Breast epithelium (tissue), 4 donors: ENCODE measurements around the gene ESM1. TPM values are rescaled to one million over a fixed set of nuclear protein-coding genes. Genes with fewer than 3 reads are reported as not detected.

Experiments used
- DNase-seq, 2 donors: peaks; one replicate each; pipeline ENCODE4 v3.0.0-alpha.2; 2019; ENCODE audit warnings: low spot score in 2 of 2
- H3K27ac ChIP-seq, 2 donors: fragments of 200-600 bp; sonication (generic) in 1 of 2; one replicate each; pipeline ENCODE4 v1.5.1; 2016 to 2019; ENCODE audit warnings: mild to moderate bottlenecking in 1 of 2
- H3K27me3 ChIP-seq, 2 donors: fragments of 200-600 bp; sonication (generic) in 1 of 2; one replicate each; pipeline versions ENCODE4 v1.5.1 to v1.6.0; 2017 to 2019; ENCODE audit warnings: control low read depth in 1 of 2, mild to moderate bottlenecking in 1 of 2
- H3K36me3 ChIP-seq: fragments of 200-600 bp; one replicate; pipeline ENCODE4 v1.5.1; 2019
- H3K4me1 ChIP-seq, 2 donors: fragments of 200-600 bp; sonication (generic); one replicate each; pipeline ENCODE4 v1.5.1; 2016 to 2019; ENCODE audit warnings: control low read depth in 1 of 2
- H3K4me3 ChIP-seq, 3 donors: fragments of 200-600 bp; sonication (generic); 1 replicate in 2 of 3; 2 replicates in 1 of 3; pipeline ENCODE4 v1.5.1; 2016 to 2019; ENCODE audit warnings: mild to moderate bottlenecking in 3 of 3, moderate library complexity in 2 of 3
- H3K9me3 ChIP-seq, 2 donors: fragments of 200-600 bp; sonication (generic) in 1 of 2; one replicate each; pipeline ENCODE4 v1.5.1; 2016 to 2019; ENCODE audit warnings: control low read depth in 1 of 2
- POLR2A ChIP-seq: fragments of 450-650 bp; IDR thresholded peaks from one replicate; pipeline ENCODE4 v1.6.1; 2016; ENCODE audit warnings: antibody characterized with exemption, mild to moderate bottlenecking, moderate library complexity
- POLR2AphosphoS5 ChIP-seq, 3 donors: sonication (generic); formaldehyde crosslinking; IDR thresholded peaks; one replicate each; pipeline ENCODE4 v1.6.1; 2017; ENCODE audit warnings: antibody characterized with exemption in 3 of 3
- intact Hi-C: fragments of 100-400 bp; cut with DNase I; formaldehyde crosslinking; loops from one replicate; pipeline ENCODE4 v1.15.1; 2023; ENCODE audit warnings: low total_unique reads
- total RNA-seq, 3 donors: library from RNA; depleted of rRNA; stranded (reverse); fragments of >200 nt; gene quantifications; one replicate each; pipeline ENCODE4 v1.1.0, GENCODE V29; 2016
- TF ChIP-seq, protein P1 (sequence below), 3 donors: fragments of 450-650 bp; IDR thresholded peaks; one replicate each; pipeline ENCODE4 v1.5.1; 2016 to 2017; ENCODE audit warnings: antibody characterized with exemption in 3 of 3, mild to moderate bottlenecking in 3 of 3, moderate library complexity in 3 of 3

The ESM1 gene
- total RNA-seq, 3 donors from 2014 or later: 0.48 TPM; not detected in 2

DNA sequence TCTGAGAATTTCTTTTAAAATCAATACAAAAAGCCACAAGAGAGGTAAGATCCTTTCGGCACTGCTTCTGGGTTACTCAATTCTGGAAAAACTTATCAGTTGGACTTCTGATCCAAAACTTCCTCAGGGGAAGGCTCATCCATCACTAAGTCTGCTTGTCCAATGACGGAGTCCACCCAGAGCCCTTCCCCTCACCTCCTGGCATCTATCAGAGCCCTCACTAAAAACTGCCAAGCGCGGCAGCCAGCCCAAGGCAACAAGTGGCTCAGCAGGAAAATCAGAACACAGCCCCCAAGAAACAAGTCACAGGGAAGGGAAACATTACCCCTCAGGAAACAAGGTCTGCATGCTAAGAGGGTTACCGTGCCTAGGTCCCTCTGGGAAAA is 869 bp upstream of the ESM1 start:
- no peaks in the 10 kb centered on the region for H3K4me1 ChIP-seq
- no peak overlapping the region for H3K27ac ChIP-seq
- no peaks in the 10 kb centered on the region for H3K36me3 ChIP-seq
- TF ChIP-seq POLR2A (no peak), POLR2AphosphoS5 (IDR thresholded peaks at IDR 0.05) (no peak)
- TF ChIP-seq, protein P1, sequence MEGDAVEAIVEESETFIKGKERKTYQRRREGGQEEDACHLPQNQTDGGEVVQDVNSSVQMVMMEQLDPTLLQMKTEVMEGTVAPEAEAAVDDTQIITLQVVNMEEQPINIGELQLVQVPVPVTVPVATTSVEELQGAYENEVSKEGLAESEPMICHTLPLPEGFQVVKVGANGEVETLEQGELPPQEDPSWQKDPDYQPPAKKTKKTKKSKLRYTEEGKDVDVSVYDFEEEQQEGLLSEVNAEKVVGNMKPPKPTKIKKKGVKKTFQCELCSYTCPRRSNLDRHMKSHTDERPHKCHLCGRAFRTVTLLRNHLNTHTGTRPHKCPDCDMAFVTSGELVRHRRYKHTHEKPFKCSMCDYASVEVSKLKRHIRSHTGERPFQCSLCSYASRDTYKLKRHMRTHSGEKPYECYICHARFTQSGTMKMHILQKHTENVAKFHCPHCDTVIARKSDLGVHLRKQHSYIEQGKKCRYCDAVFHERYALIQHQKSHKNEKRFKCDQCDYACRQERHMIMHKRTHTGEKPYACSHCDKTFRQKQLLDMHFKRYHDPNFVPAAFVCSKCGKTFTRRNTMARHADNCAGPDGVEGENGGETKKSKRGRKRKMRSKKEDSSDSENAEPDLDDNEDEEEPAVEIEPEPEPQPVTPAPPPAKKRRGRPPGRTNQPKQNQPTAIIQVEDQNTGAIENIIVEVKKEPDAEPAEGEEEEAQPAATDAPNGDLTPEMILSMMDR (IDR thresholded peaks at IDR 0.05): no peak
- H3K9me3 ChIP-seq: no peaks in the 10 kb centered on the region
- DNase-seq: no peak
- no peak overlapping the region for H3K4me3 ChIP-seq
- intact Hi-C loops: no loop called here
- H3K27me3 ChIP-seq: peaks cover 0 to 30% of the 10 kb centered on the region in 2 donors

DNA sequence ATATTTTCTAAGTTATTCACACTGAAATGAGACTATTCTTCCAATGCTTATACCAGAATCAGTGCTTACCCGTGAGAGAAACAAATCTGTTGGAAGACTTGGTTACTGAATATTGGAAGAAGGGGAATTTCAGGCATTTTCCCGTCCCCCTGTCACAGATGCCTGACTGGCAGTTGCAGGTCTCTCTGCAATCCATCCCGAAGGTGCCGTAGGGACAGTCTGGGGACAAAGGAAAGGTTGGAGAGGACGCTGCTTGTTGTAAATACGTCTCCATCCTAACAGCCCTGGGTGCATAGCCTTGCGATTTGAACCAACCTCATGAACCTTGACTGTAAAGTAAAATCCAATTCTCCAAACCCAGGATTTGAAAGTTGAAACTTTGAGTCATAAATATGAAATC is 3.5 kb downstream of the ESM1 start:
- Histone ChIP-seq H3K36me3 (no peaks in the 10 kb centered on the region), H3K9me3 (no peaks in the 10 kb centered on the region), H3K4me3 (no peak overlapping the region), H3K4me1 (no peaks in the 10 kb centered on the region), H3K27me3 (peaks cover 0 to 30% of the 10 kb centered on the region in 2 donors), H3K27ac (no peak overlapping the region)
- no peak for DNase-seq
- TF ChIP-seq, protein P1 (IDR thresholded peaks at IDR 0.05): no peak
- TF ChIP-seq POLR2AphosphoS5 (IDR thresholded peaks at IDR 0.05) (no peak), POLR2A (no peak)
- intact Hi-C loops: no loop called here

DNA sequence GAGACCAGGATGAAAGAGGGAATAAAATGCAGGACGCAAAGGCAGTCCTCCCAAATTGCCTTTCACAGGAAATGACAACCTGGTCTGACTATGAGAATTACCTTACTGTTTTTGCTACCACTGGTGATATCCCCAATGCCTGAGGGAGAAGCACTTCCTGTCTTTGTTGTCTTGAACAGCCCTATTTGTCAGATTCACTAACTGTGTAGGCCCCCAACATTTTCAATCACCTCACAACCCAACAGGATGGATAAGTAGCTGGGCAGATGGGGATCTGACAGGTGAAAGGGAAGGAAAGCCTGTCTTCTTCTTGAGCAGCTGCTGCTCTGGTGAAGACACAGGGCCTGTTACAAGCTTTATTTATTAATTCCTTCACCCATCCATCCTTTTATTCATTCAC is 9.7 kb downstream of the ESM1 start:
- no peak for DNase-seq
- Histone ChIP-seq H3K27ac (no peak overlapping the region), H3K9me3 (no peaks in the 10 kb centered on the region), H3K27me3 (no peaks in the 10 kb centered on the region), H3K36me3 (no peaks in the 10 kb centered on the region), H3K4me1 (no peaks in the 10 kb centered on the region), H3K4me3 (no peak overlapping the region)
- intact Hi-C loops: no loop called here
- no peak for TF ChIP-seq POLR2A
- TF ChIP-seq POLR2AphosphoS5 (IDR thresholded peaks at IDR 0.05): no peak
- TF ChIP-seq, protein P1 (IDR thresholded peaks at IDR 0.05): no peak

DNA sequence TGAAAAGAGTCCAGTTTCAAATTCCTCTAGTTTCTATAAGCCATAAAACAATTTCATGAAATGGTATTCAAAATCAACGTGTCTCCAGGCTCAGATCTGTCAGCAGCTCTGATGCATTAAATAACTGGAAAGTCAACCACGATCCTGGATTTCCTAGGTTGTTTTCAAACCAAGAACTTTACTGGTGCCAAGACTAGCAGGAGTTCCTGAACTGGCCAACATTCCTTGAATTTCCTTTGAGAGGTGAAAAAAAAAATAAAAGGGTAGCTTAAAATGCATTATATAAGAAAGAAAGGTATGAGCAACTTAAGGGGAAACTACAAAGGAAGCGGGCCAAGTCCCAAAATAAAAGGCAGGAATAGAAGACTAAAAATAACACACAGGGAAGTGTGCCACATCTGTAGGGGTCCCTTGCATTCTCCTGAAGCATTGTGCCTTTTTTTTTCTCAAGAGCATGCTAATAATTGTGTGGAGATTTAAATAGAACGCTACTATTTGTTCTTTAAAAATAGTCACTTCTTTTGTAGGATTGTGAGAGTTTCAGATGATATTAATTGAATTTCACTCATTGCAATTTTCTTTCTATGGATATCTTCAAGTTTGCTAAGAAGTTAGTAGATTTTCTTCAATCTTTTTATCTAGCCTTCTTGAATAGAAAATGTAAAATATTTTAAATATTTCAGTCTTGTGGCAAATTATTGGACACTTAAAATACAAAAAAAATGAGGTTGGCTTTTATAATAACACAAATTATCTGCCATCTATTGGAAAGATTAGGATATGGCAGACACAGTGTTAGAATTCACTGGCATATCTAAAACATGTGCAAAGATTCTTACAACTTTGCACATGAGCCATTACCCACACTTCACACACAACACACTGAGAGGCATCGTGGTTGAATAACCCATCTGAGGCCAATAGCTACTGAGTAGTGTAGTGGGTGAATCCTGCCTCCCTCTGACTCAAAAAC is 15.3 kb downstream of the ESM1 start:
- TF ChIP-seq POLR2A (no peak), POLR2AphosphoS5 (IDR thresholded peaks at IDR 0.05) (no peak)
- TF ChIP-seq, protein P1 (IDR thresholded peaks at IDR 0.05): no peak
- H3K27me3 ChIP-seq: no peaks in the 10 kb centered on the region
- DNase-seq: no peak
- no peaks in the 10 kb centered on the region for H3K4me1 ChIP-seq
- H3K4me3 ChIP-seq: no peak overlapping the region
- intact Hi-C loops: no loop called here
- H3K9me3 ChIP-seq: no peaks in the 10 kb centered on the region
- no peaks in the 10 kb centered on the region for H3K36me3 ChIP-seq
- no peak overlapping the region for H3K27ac ChIP-seq

DNA sequence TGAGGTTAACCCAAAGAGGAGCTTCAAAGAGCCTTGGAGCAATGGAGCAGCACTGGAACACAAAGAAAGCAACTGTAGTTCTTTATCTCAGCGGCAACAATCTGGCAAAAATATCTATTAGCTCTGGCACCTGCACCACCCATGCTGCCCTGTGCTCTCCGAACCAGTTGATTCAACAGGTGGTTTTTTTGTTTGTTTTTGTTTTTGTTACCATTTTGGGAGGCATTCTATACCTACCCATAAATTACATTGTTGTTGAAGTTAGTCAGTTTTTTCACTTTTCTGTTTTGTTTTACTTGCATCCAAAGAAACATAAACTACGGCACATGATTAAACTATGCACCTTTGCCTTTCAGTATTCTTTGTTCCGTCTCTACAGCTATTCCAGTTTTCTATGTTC is 16.2 kb downstream of the ESM1 start:
- Histone ChIP-seq H3K27me3 (no peaks in the 10 kb centered on the region), H3K27ac (no peak overlapping the region), H3K9me3 (no peaks in the 10 kb centered on the region), H3K36me3 (no peaks in the 10 kb centered on the region), H3K4me3 (no peak overlapping the region), H3K4me1 (no peaks in the 10 kb centered on the region)
- no peak for DNase-seq
- intact Hi-C loops: no loop called here
- TF ChIP-seq, protein P1 (IDR thresholded peaks at IDR 0.05): no peak
- TF ChIP-seq POLR2AphosphoS5 (IDR thresholded peaks at IDR 0.05): no peak
- no peak for TF ChIP-seq POLR2A
